ENCODE measurements around the gene ARMC12.

DNA sequence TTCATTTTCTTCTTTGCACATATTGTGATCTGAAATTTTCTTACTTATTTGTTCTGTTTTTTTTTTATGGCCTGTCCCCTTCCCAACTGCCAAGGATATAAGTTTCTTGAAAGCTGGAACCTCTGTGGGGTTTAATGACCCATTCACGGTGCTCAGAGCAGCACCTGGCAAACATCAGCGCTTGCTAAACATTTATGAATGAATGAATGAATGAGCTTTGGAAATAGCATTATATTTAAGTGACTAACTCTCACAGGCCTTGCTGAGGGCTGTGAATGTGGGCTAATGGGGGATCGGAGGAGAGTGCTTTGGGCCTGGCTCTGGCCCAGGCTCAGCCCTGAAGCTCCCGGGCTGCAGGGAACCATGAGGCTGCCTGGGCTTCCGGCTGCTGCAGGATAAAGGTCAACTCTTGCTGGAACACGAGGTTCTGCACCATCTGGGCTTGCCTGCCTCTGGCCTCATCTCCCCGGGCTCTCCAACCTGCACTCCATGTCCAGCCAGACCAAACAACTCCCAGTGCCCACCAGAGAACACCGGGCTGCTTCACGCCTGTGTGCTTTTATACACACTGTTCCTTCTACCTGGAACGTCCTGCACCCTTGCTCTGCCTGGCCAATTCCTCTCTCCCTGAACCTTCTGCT is 14.6 kb upstream of the ARMC12 start:
- TF ChIP-seq, protein P1, sequence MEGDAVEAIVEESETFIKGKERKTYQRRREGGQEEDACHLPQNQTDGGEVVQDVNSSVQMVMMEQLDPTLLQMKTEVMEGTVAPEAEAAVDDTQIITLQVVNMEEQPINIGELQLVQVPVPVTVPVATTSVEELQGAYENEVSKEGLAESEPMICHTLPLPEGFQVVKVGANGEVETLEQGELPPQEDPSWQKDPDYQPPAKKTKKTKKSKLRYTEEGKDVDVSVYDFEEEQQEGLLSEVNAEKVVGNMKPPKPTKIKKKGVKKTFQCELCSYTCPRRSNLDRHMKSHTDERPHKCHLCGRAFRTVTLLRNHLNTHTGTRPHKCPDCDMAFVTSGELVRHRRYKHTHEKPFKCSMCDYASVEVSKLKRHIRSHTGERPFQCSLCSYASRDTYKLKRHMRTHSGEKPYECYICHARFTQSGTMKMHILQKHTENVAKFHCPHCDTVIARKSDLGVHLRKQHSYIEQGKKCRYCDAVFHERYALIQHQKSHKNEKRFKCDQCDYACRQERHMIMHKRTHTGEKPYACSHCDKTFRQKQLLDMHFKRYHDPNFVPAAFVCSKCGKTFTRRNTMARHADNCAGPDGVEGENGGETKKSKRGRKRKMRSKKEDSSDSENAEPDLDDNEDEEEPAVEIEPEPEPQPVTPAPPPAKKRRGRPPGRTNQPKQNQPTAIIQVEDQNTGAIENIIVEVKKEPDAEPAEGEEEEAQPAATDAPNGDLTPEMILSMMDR (IDR thresholded peaks at IDR 0.05; ENCODE audit: insufficient read depth, low read length), result no peak
- no peak for TF ChIP-seq POLR2AphosphoS5 (IDR thresholded peaks at IDR 0.05; ENCODE audit: low read depth)
